DOHH2 (cell line): ENCODE measurements around the gene ZNF607.

Experiments used
- CTCF ChIP-seq: fragments of 200-600 bp; sonication (generic); IDR thresholded peaks from one replicate; pipeline ENCODE4 v1.5.1; 2014; ENCODE audit warnings: antibody characterized with exemption, mild to moderate bottlenecking, low read depth, low read length; ENCODE audit not compliant: poor library complexity, severe bottlenecking
- EZH2phosphoT487 ChIP-seq: fragments of 200-600 bp; sonication (generic); IDR thresholded peaks from 2 replicates; pipeline ENCODE4 v1.6.1; 2017; ENCODE audit warnings: borderline replicate concordance, mild to moderate bottlenecking, antibody characterized with exemption, low read length, moderate library complexity, mixed read lengths

GRCh38 chr19:37738371-37738770 lies 18.8 kb upstream of the ZNF607 start:
- TF ChIP-seq CTCF, result no peak
- no peak for TF ChIP-seq EZH2phosphoT487
